Tibial nerve (tissue), 4 donors: ENCODE measurements around the gene PHF11. TPM values are rescaled to one million over a fixed set of nuclear protein-coding genes. Genes with fewer than 3 reads are reported as not detected.

Source experiments
- DNase-seq, 2 donors: peaks; one replicate each; pipeline ENCODE4 v3.0.0-alpha.2; 2019; ENCODE audit warnings: low spot score in 2 of 2
- H3K27ac ChIP-seq, 4 donors: fragments of 200-600 bp; sonication (generic) in 3 of 4; one replicate each; pipeline ENCODE4 v1.5.1; 2017 to 2019; ENCODE audit warnings: mild to moderate bottlenecking in 1 of 4
- H3K27me3 ChIP-seq, 2 donors: fragments of 200-600 bp; sonication (generic) in 1 of 2; one replicate each; pipeline versions ENCODE4 v1.5.1 to v1.6.0; 2017 to 2019
- H3K36me3 ChIP-seq, 3 donors: fragments of 200-600 bp; sonication (generic); one replicate each; pipeline ENCODE4 v1.5.1; 2018 to 2019
- H3K4me1 ChIP-seq, 4 donors: fragments of 200-600 bp; sonication (generic) in 3 of 4; one replicate each; pipeline ENCODE4 v1.5.1; 2017 to 2019
- H3K4me3 ChIP-seq, 4 donors: fragments of 200-600 bp; sonication (generic) in 3 of 4; one replicate each; pipeline ENCODE4 v1.5.1; 2017 to 2019; ENCODE audit warnings: mild to moderate bottlenecking in 1 of 4, moderate library complexity in 1 of 4
- H3K9me3 ChIP-seq, 4 donors: fragments of 200-600 bp; sonication (generic) in 3 of 4; one replicate each; pipeline ENCODE4 v1.5.1; 2017 to 2019
- EP300 ChIP-seq, 2 donors: sonication (generic); formaldehyde crosslinking; IDR thresholded peaks; one replicate each; pipeline ENCODE4 v1.6.1; 2017; ENCODE audit warnings: antibody characterized with exemption in 2 of 2, mild to moderate bottlenecking in 1 of 2
- POLR2A ChIP-seq, 2 donors: fragments of 450-650 bp; IDR thresholded peaks; one replicate each; pipeline ENCODE4 v1.6.1; 2017; ENCODE audit warnings: antibody characterized with exemption in 2 of 2, mild to moderate bottlenecking in 2 of 2, moderate library complexity in 2 of 2
- WGBS, 2 donors: methylation state at CpG; one replicate each; pipeline ENCODE4 v1.1.5; 2018; 5-methylcytosine and 5-hydroxymethylcytosine counted together
- total RNA-seq, 4 donors: library from RNA; depleted of rRNA; stranded (reverse); fragments of >200 nt; gene quantifications; one replicate each; pipeline ENCODE4 v1.1.0, GENCODE V29; 2016
- TF ChIP-seq, protein P1 (sequence below), 5 experiments: fragments of 200-600 bp in 3 of 5; fragments of 450-650 bp in 2 of 5; sonication (generic) in 3 of 5; IDR thresholded peaks; one replicate each; pipeline ENCODE4 v1.5.1; 2016 to 2019; ENCODE audit warnings: antibody characterized with exemption in 5 of 5, mild to moderate bottlenecking in 3 of 5, moderate library complexity in 2 of 5

The PHF11 gene
- total RNA-seq, 4 donors from 2014 or later = 25.3 to 51.4 (median 37.6) TPM

DNA sequence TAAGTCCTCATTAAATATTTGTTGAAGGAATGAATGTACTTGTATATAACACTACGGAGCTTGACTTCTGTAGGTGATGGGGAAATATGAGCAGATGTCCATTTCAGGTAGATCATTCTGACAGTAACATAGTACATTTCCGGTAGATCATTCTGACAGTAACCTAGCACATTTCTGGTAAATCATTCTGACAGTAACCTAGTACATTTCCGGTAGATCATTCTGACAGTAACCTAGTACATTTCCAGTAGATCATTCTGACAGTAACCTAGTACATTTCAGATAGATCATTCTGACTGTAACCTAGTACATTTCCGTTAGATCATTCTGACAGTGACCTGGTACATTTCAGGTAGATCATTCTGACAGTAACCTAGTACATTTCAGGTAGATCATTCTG is 2.5 kb downstream of the PHF11 start:
- DNase-seq = no peak
- TF ChIP-seq, protein P1, sequence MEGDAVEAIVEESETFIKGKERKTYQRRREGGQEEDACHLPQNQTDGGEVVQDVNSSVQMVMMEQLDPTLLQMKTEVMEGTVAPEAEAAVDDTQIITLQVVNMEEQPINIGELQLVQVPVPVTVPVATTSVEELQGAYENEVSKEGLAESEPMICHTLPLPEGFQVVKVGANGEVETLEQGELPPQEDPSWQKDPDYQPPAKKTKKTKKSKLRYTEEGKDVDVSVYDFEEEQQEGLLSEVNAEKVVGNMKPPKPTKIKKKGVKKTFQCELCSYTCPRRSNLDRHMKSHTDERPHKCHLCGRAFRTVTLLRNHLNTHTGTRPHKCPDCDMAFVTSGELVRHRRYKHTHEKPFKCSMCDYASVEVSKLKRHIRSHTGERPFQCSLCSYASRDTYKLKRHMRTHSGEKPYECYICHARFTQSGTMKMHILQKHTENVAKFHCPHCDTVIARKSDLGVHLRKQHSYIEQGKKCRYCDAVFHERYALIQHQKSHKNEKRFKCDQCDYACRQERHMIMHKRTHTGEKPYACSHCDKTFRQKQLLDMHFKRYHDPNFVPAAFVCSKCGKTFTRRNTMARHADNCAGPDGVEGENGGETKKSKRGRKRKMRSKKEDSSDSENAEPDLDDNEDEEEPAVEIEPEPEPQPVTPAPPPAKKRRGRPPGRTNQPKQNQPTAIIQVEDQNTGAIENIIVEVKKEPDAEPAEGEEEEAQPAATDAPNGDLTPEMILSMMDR (IDR thresholded peaks at IDR 0.05) = no peak
- TF ChIP-seq POLR2A (IDR thresholded peaks at IDR 0.05) (no peak), EP300 (IDR thresholded peaks at IDR 0.05) (no peak)
- H3K27me3 ChIP-seq = no peaks in the 10 kb centered on the region
- H3K36me3 ChIP-seq = peaks cover 0 to 4% (median 0%) of the 10 kb centered on the region in 3 donors
- H3K9me3 ChIP-seq = no peaks in the 10 kb centered on the region
- H3K4me1 ChIP-seq = peaks cover 0 to 26% (median 0%) of the 10 kb centered on the region in 4 donors
- no peak overlapping the region for H3K4me3 ChIP-seq
- 85 to 89% methylated on average over 4 of the region's 4 CpGs for WGBS, 2 donors
- no peak overlapping the region for H3K27ac ChIP-seq

DNA sequence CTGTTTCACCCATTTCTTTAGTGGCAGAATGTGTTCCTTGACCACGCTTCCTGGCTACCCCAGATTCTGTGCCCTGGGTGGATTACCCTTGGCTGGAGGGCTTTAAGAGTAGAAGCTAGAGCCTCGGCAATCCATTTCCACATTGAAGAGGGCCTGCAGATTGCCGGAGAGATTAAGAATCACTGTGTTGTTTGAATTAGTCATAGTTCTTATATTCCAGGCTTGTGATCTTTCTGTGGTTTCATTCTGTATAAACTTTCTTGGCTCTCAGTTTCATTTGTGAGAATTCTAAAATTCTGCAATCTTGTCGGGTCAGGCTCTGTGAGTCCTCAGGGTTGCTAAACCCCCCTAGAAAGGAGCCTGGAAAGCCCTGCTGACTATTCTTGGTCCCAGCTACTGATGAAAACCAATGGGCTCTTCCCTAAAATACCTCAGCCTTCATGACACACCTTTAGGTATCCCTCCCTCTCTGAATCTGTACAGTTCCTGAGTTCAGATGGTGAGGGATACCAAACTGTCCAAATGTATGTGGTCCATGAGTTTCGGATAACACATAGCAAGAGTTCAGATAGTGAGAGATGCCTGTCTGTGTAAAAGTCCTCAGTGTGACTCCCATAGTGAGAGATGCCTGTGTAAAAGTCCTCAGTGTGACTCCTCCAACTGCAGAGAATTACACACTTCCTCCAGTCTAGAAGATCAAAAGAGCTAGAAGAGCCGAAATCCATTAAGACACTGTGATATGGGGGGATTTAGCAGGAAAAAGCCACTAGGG is 4.3 kb downstream of the PHF11 start:
- H3K27ac ChIP-seq = peak overlapping the region in 2 of 4 donors; percentile 53 to 70
- no peaks in the 10 kb centered on the region for H3K9me3 ChIP-seq
- H3K36me3 ChIP-seq = peaks cover 0 to 12% (median 0%) of the 10 kb centered on the region in 3 donors
- WGBS, 2 donors = 47 to 56% methylated on average over 6 of the region's 6 CpGs
- TF ChIP-seq, protein P1 (IDR thresholded peaks at IDR 0.05) = no peak
- no peak for TF ChIP-seq EP300 (IDR thresholded peaks at IDR 0.05)
- TF ChIP-seq POLR2A (IDR thresholded peaks at IDR 0.05) = no peak
- H3K4me3 ChIP-seq = no peak overlapping the region
- H3K4me1 ChIP-seq = peaks cover 0 to 19% (median 0%) of the 10 kb centered on the region in 4 donors
- no peaks in the 10 kb centered on the region for H3K27me3 ChIP-seq
- DNase-seq = no peak

DNA sequence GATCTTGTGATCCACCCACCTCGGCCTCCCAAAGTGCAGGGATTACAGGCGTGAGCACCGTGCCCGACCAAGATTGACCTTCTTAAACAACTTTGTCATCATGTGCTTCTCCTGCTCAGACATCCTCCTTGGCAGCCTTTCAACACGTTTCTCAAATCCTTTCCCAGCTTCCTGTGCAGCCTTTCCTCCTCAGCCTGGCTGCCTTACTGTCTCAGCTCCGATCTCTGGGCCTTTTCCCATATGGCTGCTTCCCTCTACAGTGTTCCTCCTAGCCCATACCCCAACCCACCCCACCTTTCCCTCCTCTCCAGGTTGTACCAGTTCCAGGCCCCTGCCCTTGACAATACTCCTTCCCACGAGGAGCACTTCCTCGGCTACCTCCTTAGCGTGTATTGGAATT is 7.2 kb downstream of the PHF11 start:
- H3K4me3 ChIP-seq = no peak overlapping the region
- TF ChIP-seq POLR2A (IDR thresholded peaks at IDR 0.05) = no peak
- TF ChIP-seq, protein P1 (IDR thresholded peaks at IDR 0.05) = no peak
- TF ChIP-seq EP300 (IDR thresholded peaks at IDR 0.05) = no peak
- peaks cover 0 to 18% (median 0%) of the 10 kb centered on the region in 4 donors for H3K4me1 ChIP-seq
- H3K36me3 ChIP-seq = peaks cover 0 to 20% (median 0%) of the 10 kb centered on the region in 3 donors
- H3K27ac ChIP-seq = peak overlapping the region in 1 of 4 donors; percentile 11
- DNase-seq = peak in 1 of 2 donors; percentile 40
- H3K27me3 ChIP-seq = no peaks in the 10 kb centered on the region
- H3K9me3 ChIP-seq = no peaks in the 10 kb centered on the region
- WGBS, 2 donors = 64 to 69% methylated on average over 9 of the region's 9 CpGs

DNA sequence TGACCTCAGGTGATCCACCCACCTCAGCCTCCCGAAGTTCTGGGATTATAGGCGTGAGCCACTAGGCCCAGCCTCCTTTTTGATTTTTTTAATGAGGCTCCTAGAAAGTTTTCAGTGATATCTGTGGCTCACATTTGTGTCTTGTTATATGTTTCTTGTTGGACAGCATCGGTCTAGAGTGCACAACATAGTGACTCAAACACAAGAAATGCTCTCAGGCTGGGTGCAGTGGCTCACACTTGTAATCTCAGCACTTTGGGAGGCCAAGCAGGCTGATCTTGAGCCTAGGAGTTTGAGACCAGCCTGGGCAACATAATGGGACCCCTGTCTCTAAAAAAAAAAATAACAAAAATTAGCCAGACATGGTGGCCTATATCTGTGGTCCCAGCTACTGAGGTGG is 8.2 kb downstream of the PHF11 start:
- H3K4me3 ChIP-seq = no peak overlapping the region
- H3K27ac ChIP-seq = no peak overlapping the region
- TF ChIP-seq POLR2A (IDR thresholded peaks at IDR 0.05) (no peak), EP300 (IDR thresholded peaks at IDR 0.05) (no peak)
- TF ChIP-seq, protein P1 (IDR thresholded peaks at IDR 0.05) = no peak
- H3K4me1 ChIP-seq = peaks cover 0 to 18% (median 0%) of the 10 kb centered on the region in 4 donors
- peaks cover 0 to 20% (median 0%) of the 10 kb centered on the region in 3 donors for H3K36me3 ChIP-seq
- DNase-seq = no peak
- H3K9me3 ChIP-seq = no peaks in the 10 kb centered on the region
- H3K27me3 ChIP-seq = no peaks in the 10 kb centered on the region
- 87 to 94% methylated on average over 3 of the region's 3 CpGs for WGBS, 2 donors

DNA sequence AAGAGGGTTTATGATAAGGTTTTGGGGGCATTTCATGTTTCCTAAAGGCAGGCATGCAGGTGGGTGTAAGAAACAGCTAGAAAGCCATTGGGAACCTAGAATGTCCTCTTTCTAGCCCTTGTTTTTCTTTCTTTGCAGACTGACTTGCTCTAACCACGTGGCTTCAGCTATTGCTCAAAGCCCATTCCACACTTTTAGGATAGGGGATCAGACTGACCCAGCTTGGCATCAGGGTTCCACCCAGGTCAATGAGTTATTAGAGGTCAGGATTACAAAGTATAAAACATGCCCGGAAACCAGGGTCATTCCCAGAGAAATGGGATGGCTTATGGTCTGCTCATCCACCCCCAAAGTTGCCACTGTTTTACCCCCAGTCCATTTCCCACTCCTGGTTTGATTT is 16.8 kb downstream of the PHF11 start:
- H3K4me3 ChIP-seq = no peak overlapping the region
- H3K27ac ChIP-seq = no peak overlapping the region
- H3K9me3 ChIP-seq = no peaks in the 10 kb centered on the region
- H3K4me1 ChIP-seq = peaks cover 0 to 12% (median 3%) of the 10 kb centered on the region in 4 donors
- H3K27me3 ChIP-seq = no peaks in the 10 kb centered on the region
- no peak for TF ChIP-seq POLR2A (IDR thresholded peaks at IDR 0.05)
- TF ChIP-seq, protein P1 (IDR thresholded peaks at IDR 0.05) = no peak
- no peak for TF ChIP-seq EP300 (IDR thresholded peaks at IDR 0.05)
- peaks cover 0 to 46% (median 7%) of the 10 kb centered on the region in 3 donors for H3K36me3 ChIP-seq
- no peak for DNase-seq
- WGBS, 2 donors = 71 to 78% methylated on average over 2 of the region's 2 CpGs
